ENCODE data around the gene SP5. TPM values are rescaled to one million over a fixed set of nuclear protein-coding genes. Genes with fewer than 3 reads are reported as not detected.

The SP5 gene
- total and polyA plus RNA-seq, 2 donors (not counting 3 experiments of a cell fraction or from before 2014, with no cell fraction given) = not detected

- no peaks in the 10 kb centered on the region for H3K9me3 ChIP-seq (replicated peaks; ENCODE audit: control insufficient read depth, insufficient read depth, low read length)
- H3K4me1 ChIP-seq (ENCODE audit: control insufficient read depth, extremely low read depth, insufficient read depth, low read length) = no peaks in the 10 kb centered on the region
- dilution Hi-C loops (cut with MboI; ENCODE audit: extremely low pct_ligation_motif_present, low sequenced_read_pairs) = no loop called here
- H3K27ac ChIP-seq (ENCODE audit: insufficient read depth, low read depth, low read length) = no peak overlapping the region
- H2AFZ ChIP-seq (ENCODE audit: low read depth, low read length) = no peak overlapping the region
- no peak overlapping the region for H3K9ac ChIP-seq (replicated peaks; ENCODE audit: extremely low read depth, insufficient read depth, low read length)
- no peaks in the 10 kb centered on the region for H3K9me1 ChIP-seq (replicated peaks; ENCODE audit: control insufficient read depth, extremely low read depth, insufficient read depth, low read length)
- DNase-seq (ENCODE audit: low read depth, low spot score) (no peak), FAIRE-seq (no peak)
- no peak overlapping the region for H3K4me3 ChIP-seq (replicated peaks in 1 of 3; ENCODE audit: insufficient read depth in 1 of 3, low read depth in 1 of 3, low read length in 3 of 3)
- TF ChIP-seq POLR2A (IDR thresholded peaks at IDR 0.05; ENCODE audit: low read depth, low read length) (no peak), JUN (IDR thresholded peaks at IDR 0.05; ENCODE audit: borderline replicate concordance, insufficient read depth, insufficient read length, low read depth) (no peak), FOS (IDR thresholded peaks at IDR 0.05; ENCODE audit: borderline replicate concordance, insufficient read depth, low read length) (no peak), EZH2 (IDR thresholded peaks at IDR 0.05; ENCODE audit: borderline replicate concordance, low read depth, low read length, severe bottlenecking) (no peak), MAX (IDR thresholded peaks at IDR 0.05; ENCODE audit: insufficient read depth, insufficient read length) (no peak), MYC (IDR thresholded peaks at IDR 0.05; ENCODE audit: low read depth, low read length) (no peak), POLR2AphosphoS5 (IDR thresholded peaks at IDR 0.05; ENCODE audit: insufficient read depth, low read depth, low read length) (no peak), GATA2 (IDR thresholded peaks at IDR 0.05; ENCODE audit: insufficient read depth, insufficient read length, low read depth, low read length) (no peak)
- TF ChIP-seq, protein P1, sequence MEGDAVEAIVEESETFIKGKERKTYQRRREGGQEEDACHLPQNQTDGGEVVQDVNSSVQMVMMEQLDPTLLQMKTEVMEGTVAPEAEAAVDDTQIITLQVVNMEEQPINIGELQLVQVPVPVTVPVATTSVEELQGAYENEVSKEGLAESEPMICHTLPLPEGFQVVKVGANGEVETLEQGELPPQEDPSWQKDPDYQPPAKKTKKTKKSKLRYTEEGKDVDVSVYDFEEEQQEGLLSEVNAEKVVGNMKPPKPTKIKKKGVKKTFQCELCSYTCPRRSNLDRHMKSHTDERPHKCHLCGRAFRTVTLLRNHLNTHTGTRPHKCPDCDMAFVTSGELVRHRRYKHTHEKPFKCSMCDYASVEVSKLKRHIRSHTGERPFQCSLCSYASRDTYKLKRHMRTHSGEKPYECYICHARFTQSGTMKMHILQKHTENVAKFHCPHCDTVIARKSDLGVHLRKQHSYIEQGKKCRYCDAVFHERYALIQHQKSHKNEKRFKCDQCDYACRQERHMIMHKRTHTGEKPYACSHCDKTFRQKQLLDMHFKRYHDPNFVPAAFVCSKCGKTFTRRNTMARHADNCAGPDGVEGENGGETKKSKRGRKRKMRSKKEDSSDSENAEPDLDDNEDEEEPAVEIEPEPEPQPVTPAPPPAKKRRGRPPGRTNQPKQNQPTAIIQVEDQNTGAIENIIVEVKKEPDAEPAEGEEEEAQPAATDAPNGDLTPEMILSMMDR (IDR thresholded peaks at IDR 0.05; ENCODE audit: extremely low read depth in 1 of 2, insufficient read depth in 1 of 2, low read depth in 1 of 2, low read length in 2 of 2) = no peak
- intact Hi-C loops (cut with micrococcal nuclease) = no loop called here
- ChIA-PET CTCF (interaction anchor here (1.0 to 2.9 kb wide), 5 partner anchors 9 to 443 kb away, joined by 3 to 12 read pairs (median 3); no protein-coding TSS in a partner anchor), POLR2A (no interaction called here)
- BruUV-seq (replicated peaks) = no TSS peak
- no peaks in the 10 kb centered on the region for H3K27me3 ChIP-seq (ENCODE audit: control insufficient read depth in 2 of 2, insufficient read depth in 2 of 2, low read length in 2 of 2)
- no peak overlapping the region for H3K4me2 ChIP-seq (ENCODE audit: insufficient read depth, low read length)
- no peaks in the 10 kb centered on the region for H3K36me3 ChIP-seq (ENCODE audit: control insufficient read depth in 2 of 2, extremely low read depth in 1 of 2, insufficient read depth in 2 of 2, low read length in 2 of 2)
- no peaks in the 10 kb centered on the region for H4K20me1 ChIP-seq (replicated peaks; ENCODE audit: control insufficient read depth, extremely low read depth, insufficient read depth, low read length)
- H3K79me2 ChIP-seq (ENCODE audit: control insufficient read depth, insufficient read depth, low read length) = no peaks in the 10 kb centered on the region
Observed at GRCh38 chr2:170679607-170680079, 35.5 kb upstream of the SP5 start.

All from endothelial cell of umbilical vein (primary cell).